ENCODE data around the gene SMAD6.

DNA sequence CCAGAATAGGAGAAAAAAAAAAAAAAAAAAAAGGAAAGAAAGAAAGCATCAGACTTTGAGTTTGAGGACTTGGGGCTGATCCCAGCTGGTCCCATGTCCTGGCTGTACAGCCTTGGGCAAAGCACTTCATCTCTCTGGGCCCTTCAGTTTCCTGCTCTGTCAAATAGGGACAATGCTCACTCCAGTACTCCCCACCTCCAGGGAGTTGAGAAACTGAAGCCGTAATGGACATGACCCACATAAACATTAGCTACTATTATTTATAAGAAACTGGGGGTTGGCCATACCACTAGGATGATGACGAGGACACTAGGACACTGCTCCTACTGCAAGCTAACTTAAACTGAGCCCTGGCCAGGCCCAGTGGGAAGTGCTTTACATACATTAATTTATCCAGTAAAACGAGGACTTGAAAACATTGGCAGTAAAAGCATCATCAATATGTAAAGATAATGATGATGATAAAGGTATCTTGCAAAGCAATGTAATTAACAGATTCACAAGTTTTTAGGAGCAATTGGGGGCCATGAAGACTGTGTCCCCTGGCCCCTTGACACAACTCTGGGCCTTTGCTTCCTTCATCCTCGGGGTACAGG, 22.9 kb upstream of the SMAD6 start:
- TF ChIP-seq EZH2 (IDR thresholded peaks at IDR 0.05; ENCODE audit: insufficient read depth, poor library complexity, severe bottlenecking) (no peak), EZH2phosphoT487 (IDR thresholded peaks at IDR 0.05; ENCODE audit: insufficient read depth, low read depth) (no peak)
